Measurements from ENCODE around the gene OTUD7B.

Gene OTUD7B

GRCh38 chr1:149937759-149938158, 72.8 kb downstream of the OTUD7B start:
- POLR2A ChIA-PET: interaction anchor here (2.3 to 4.3 kb wide), 2 partner anchors 9 to 50 kb away, joined by 20 to 48 read pairs; partner anchors contain the start of gene SF3B4
- Histone ChIP-seq H3K27ac (ENCODE audit: extremely low read depth, low read depth, low read length) (peak overlapping the region; percentile 10; the same call in 1 of the 2 replicates), H3K4me1 (ENCODE audit: control insufficient read depth, insufficient read depth, low read length) (peaks cover 6% of the 10 kb centered on the region; the same call in 1 of the 2 replicates), H3K4me3 (ENCODE audit: low read depth, low read length) (no peak overlapping the region), H3K36me3 (ENCODE audit: control insufficient read depth in 2 of 2, insufficient read depth in 1 of 2, low read length in 2 of 2) (peaks cover 0 to 14% of the 10 kb centered on the region in 2 experiments; a peak in 1 of 3 replicates), H3K9me3 (ENCODE audit: control insufficient read depth, insufficient read depth, low read depth, low read length) (no peaks in the 10 kb centered on the region)
- TF ChIP-seq ZNF341 (tag by site-specific recombination; IDR thresholded peaks at IDR 0.05; ENCODE audit: low read depth): 0 out of 2 replicates have a peak, but pooled peaks have one; percentile 7
- no peak for TF ChIP-seq ZNF155 (tag by site-specific recombination; IDR thresholded peaks at IDR 0.05)
- 0 out of 2 replicates have a peak, but pooled peaks have one; percentile 1 for TF ChIP-seq PRDM1 (tag by site-specific recombination; IDR thresholded peaks at IDR 0.05)
- TF ChIP-seq PRDM10 (tag by site-specific recombination; IDR thresholded peaks at IDR 0.05): peak; percentile 41; the same call in 1 of the 2 replicates
- TF ChIP-seq, protein P1, sequence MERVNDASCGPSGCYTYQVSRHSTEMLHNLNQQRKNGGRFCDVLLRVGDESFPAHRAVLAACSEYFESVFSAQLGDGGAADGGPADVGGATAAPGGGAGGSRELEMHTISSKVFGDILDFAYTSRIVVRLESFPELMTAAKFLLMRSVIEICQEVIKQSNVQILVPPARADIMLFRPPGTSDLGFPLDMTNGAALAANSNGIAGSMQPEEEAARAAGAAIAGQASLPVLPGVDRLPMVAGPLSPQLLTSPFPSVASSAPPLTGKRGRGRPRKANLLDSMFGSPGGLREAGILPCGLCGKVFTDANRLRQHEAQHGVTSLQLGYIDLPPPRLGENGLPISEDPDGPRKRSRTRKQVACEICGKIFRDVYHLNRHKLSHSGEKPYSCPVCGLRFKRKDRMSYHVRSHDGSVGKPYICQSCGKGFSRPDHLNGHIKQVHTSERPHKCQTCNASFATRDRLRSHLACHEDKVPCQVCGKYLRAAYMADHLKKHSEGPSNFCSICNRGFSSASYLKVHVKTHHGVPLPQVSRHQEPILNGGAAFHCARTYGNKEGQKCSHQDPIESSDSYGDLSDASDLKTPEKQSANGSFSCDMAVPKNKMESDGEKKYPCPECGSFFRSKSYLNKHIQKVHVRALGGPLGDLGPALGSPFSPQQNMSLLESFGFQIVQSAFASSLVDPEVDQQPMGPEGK (tag by site-specific recombination; IDR thresholded peaks at IDR 0.05): 0 out of 2 replicates have a peak, but pooled peaks have one; percentile 35
- CTCF ChIA-PET: interaction anchor here (0.6 to 0.7 kb wide), 2 partner anchors 120 to 231 kb away, joined by 3 to 4 read pairs; no protein-coding TSS in a partner anchor

GRCh38 chr1:149936992-149937705, 73.4 kb downstream of the OTUD7B start:
- ChIA-PET CTCF (interaction anchor here (0.6 to 0.7 kb wide), 2 partner anchors 121 to 232 kb away, joined by 3 to 4 read pairs; no protein-coding TSS in a partner anchor), POLR2A (interaction anchor here (1.5 to 4.3 kb wide), 3 partner anchors 9 to 49 kb away, joined by 7 to 48 read pairs (median 20); partner anchors contain the start of gene SF3B4)
- no peaks in the 10 kb centered on the region for H3K9me3 ChIP-seq (ENCODE audit: control insufficient read depth, insufficient read depth, low read depth, low read length)
- peaks cover 0 to 16% of the 10 kb centered on the region in 2 experiments; a peak in 1 of 3 replicates for H3K36me3 ChIP-seq (ENCODE audit: control insufficient read depth in 2 of 2, insufficient read depth in 1 of 2, low read length in 2 of 2)
- peak overlapping the region; percentile 33; the same call in 1 of the 2 replicates for H3K27ac ChIP-seq (ENCODE audit: extremely low read depth, low read depth, low read length)
- peak overlapping the region; percentile 57 for H3K4me3 ChIP-seq (ENCODE audit: low read depth, low read length)
- H3K4me1 ChIP-seq (ENCODE audit: control insufficient read depth, insufficient read depth, low read length): peaks cover 6% of the 10 kb centered on the region; the same call in 1 of the 2 replicates
- no peak for TF ChIP-seq ZBTB21 (tag by site-specific recombination; IDR thresholded peaks at IDR 0.05)
- TF ChIP-seq HOXC10 (CRISPR knock-in tag; IDR thresholded peaks at IDR 0.05): no peak
- no peak for TF ChIP-seq INSM2 (tag by site-specific recombination; IDR thresholded peaks at IDR 0.05)
- no peak for TF ChIP-seq ZFP69B (tag by site-specific recombination; IDR thresholded peaks at IDR 0.05)
- no peak for TF ChIP-seq ZNF184 (tag by site-specific recombination; IDR thresholded peaks at IDR 0.05)
- no peak for TF ChIP-seq ZNF350 (tag by site-specific recombination; IDR thresholded peaks at IDR 0.05)
- TF ChIP-seq ZNF324 (tag by site-specific recombination; IDR thresholded peaks at IDR 0.05): no peak
- no peak for TF ChIP-seq PRDM4 (tag by site-specific recombination; IDR thresholded peaks at IDR 0.05)
- peak; percentile 12; the same call in 1 of the 2 replicates for TF ChIP-seq ZNF394 (tag by site-specific recombination; IDR thresholded peaks at IDR 0.05; ENCODE audit: borderline replicate concordance)
- no peak for TF ChIP-seq YY1 (tag by site-specific recombination; IDR thresholded peaks at IDR 0.05)
- TF ChIP-seq ZNF48 (tag by site-specific recombination; IDR thresholded peaks at IDR 0.05): no peak
- no peak for TF ChIP-seq ZBTB1 (tag by site-specific recombination; IDR thresholded peaks at IDR 0.05)
- no peak for TF ChIP-seq ZNF416 (tag by site-specific recombination; IDR thresholded peaks at IDR 0.05)
- no peak for TF ChIP-seq ZXDB (tag by site-specific recombination; IDR thresholded peaks at IDR 0.05)
- TF ChIP-seq ZNF132 (tag by site-specific recombination; IDR thresholded peaks at IDR 0.05; ENCODE audit: borderline replicate concordance): no peak
- no peak for TF ChIP-seq ZNF747 (tag by site-specific recombination; IDR thresholded peaks at IDR 0.05)
- TF ChIP-seq KLF8 (tag by site-specific recombination; IDR thresholded peaks at IDR 0.05): peak; percentile 66; the same call in 1 of the 2 replicates
- no peak for TF ChIP-seq ZNF610 (tag by site-specific recombination; IDR thresholded peaks at IDR 0.05; ENCODE audit: borderline replicate concordance)
- TF ChIP-seq ZNF341 (tag by site-specific recombination; IDR thresholded peaks at IDR 0.05; ENCODE audit: low read depth): peak; percentile 56
- no peak for TF ChIP-seq ZNF292 (tag by site-specific recombination; IDR thresholded peaks at IDR 0.05; ENCODE audit: borderline replicate concordance, low read depth)
